Stimulated activated CD8-positive, alpha-beta memory T cell treated with anti-CD3 and anti-CD28 coated beads, Interleukin-2, amount 100 ng/mL, for 48 hours (primary cell): Measurements from ENCODE around the gene PRR7.
"Not testable (repeated sequence)": the region's sequence is repeated elsewhere in the genome, so short reads cannot be mapped to it uniquely, and the experiment has no call there.

Experiments used
- DNase-seq, 2 donors: peaks; one replicate each; pipeline ENCODE4 v3.0.0-alpha.2; 2020; ENCODE audit warnings: low read depth in 2 of 2

The PRR7 gene

DNA sequence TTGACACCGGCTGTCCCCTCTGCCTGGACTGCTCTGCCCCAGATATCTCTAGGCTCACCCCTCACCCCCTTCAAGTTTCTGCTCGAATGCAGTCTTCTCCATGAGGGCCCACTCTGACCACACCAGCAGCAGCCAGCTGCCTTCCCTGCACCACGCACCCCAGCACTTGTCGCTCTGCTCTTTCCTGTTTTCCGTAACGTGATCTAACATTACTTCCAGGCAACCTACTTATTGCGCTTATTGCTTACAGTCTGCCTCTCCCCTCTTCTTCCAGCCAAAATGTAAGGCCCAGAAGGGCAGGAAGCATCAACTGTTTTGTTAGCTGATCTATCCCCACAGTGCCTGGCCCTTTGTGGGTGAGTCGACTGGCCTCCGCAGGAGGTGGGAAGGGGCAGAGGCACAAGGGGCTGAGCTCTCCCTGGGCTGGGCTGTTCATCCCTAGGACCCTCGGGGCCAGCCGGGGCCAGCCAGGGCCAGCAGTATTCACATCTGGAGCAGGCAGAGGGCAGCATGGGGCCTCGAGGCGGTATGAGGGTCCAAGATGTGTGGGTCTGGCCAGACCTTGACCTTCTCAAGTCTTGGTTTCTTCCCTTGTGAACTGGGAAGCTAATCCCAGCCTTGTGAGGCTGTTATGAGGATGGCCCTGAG is 38.4 kb downstream of the PRR7 start:
- DNase-seq: no peak

DNA sequence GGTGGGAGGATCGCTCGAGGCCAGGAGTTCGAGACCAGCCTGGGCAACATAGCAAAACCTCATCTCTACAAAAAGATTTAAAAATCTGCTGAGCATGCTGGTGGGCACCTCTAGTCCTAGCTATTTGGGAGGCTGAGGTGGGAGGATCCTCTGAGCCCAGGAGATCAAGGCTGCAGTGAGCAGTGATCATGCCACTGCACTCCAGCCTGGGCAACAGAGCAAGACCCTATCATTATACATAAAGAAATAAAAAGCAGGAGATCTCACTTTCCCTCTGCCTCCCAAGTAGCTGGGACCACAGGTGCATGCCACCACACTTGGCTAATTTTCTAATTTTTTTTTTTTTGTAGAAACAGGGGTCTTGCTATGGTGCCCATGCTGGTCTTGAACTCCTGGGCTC is 39.1 kb downstream of the PRR7 start:
- DNase-seq: not testable (repeated sequence)

DNA sequence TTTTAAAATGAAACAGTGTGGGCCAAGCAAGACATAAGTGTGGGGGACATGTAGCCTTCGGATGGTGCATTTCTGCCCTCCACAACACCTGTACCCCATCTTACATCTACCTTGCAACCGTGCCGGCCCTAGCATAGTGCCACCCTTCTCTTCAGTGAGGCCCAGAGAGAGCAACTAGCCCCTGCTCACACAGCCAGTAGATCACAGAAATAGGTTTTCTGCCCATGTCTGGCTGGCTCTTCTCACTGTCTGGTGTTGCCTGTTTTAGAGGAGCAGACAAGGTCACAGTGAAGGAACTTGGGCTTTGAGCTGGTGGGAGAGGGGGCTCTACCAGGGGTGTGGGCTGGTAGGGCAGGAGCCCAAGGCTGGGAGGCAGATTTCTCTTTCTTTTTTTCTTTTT is 39.6 kb downstream of the PRR7 start:
- no peak for DNase-seq

DNA sequence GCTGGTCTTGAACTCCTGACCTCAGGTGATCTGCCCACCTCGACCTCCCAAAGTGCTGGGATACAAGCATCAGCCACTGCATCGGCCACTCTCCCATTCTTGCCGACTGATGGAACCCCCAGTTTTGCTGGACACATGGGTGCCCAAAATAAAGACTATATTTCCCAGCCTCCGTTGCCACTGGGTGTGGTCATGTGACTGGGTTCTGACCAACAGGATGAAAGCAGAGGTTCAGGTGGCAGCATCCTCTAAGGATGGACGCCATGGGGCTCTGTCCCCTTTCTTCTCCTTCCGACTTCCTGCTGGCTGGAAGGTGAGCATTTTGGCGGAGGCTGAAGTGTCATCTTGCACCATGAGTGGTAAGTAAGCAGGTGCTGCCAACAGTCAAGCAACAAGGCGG is 40.5 kb downstream of the PRR7 start:
- DNase-seq: no peak

DNA sequence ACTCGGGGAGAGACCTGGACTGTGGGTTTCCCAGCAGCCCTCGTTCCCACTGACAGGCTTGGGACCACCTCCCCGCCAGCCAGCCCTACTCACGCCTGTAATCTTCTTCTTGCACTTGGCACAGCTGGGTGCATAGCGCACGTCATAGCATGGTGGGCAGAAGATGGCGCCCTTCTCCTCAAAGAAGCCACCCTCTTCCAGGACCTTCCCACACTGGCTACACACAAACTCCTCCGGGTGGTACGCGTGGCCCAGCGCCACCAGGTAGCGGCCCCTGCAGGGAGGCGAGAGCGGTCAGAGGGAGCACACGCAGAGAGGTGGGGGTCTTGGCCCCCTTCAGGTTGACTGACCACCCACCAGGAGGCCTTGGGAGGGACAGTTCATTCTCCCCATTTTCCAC is 41.4 kb downstream of the PRR7 start:
- no peak for DNase-seq

DNA sequence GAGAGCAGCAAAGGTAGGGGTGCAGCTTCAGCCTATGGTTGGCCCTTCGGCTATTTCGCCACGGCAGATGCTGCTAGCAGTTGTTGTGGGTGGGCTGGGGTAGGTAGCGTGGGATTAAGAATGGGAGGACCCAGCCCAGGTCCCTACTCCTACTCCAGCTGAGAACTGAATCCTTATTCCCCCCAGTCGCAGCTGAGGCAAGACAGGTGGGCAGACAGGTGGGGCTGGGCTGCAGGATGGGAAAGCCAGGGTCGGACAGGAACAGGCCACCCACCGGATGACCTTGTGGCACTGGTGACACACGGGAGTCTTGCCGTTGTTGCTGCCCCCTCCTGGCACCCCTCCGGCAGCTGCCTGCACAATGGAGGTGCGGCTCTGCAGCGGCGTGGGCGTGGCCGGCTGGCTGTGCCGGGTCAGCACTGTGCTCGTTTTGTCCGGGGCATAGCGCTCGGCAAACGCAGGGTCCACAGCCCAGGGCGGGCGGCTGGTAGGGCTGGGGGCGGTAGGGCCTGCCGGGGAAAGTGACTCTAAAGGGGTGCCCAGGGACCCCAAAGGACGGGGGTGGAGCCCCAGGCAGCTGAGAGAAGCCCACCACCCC is 42.6 kb downstream of the PRR7 start:
- DNase-seq: no peak

DNA sequence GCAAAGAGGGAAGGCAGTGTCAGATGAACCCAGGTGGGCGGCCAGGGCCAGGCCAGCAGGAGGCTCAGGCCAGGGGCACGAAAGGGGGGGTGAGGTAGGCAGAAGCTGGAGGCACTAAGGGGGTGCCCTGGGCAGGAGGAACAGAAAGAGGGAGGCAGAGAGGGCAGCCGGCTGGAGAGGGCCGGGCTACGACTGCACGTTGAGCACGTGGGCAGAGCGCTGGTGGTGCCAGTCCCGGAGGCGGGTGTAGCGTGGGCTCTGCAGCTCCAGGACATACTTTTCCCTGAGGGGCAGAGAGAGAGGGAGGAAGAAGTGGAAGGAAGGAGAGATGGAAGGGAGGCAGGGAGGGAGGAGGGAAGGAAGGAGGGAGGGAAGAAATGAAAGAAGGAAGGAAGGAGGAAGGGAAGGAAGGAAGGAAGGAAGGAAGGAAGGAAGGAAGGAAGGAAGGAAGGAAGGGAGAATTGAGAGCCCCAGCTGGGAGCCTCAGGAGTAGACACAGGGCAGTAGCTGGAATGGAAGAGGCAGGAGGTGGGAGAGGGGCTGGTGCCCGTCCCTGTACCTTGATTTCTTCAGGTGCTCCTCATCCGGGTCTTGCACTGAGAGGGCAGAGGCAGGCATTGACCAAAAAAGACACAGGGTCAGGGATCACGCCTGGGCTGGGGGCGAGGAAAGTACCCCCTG is 43.8 kb downstream of the PRR7 start:
- no peak for DNase-seq

DNA sequence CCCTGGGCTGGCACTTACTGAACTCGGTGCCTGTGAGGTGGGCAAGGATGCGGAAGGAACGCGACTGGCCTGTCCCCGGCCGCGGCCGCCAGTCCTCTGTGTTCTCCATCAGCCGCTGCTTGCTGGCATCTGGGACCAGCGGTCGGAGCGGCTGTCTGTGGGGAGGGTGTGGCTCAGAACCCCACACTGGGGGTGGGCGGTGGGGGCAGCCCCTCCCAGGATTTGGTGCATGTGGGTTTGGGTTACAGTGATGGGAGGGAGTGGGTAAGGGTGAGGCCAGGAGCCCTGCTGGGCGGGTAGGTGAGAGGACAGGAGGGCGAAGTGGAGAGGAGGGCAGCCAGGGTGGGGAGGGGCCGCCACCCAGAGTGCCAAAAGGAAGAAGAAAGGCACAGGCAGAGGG is 44.4 kb downstream of the PRR7 start:
- DNase-seq: no peak

DNA sequence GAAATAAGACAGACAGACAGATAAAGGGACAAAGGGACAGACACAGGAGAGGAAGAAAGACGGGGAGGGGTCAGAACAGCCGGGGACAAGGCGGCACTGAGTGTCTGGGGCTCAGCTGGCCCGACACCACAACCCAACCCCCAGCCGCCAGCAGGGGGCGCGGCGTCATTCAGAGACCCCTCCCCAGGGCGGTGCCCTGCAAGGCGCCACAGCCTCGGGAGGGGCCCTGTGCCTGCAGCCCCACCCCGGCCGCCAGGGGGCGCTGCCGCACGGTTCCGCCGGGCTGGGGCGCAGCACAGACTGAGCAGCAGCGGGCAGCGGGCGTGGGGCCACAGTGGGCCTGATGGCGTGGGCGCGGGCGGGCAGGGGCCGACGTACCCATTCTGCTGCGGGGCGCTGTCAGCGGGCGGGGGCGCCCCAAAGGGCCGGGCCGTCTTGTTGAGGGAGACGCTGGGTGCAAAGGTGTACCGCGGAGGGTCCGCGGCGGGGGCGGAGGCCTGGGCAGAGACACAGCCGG is 44.9 kb downstream of the PRR7 start:
- DNase-seq: peak in 1 of 2 donors; percentile 36

DNA sequence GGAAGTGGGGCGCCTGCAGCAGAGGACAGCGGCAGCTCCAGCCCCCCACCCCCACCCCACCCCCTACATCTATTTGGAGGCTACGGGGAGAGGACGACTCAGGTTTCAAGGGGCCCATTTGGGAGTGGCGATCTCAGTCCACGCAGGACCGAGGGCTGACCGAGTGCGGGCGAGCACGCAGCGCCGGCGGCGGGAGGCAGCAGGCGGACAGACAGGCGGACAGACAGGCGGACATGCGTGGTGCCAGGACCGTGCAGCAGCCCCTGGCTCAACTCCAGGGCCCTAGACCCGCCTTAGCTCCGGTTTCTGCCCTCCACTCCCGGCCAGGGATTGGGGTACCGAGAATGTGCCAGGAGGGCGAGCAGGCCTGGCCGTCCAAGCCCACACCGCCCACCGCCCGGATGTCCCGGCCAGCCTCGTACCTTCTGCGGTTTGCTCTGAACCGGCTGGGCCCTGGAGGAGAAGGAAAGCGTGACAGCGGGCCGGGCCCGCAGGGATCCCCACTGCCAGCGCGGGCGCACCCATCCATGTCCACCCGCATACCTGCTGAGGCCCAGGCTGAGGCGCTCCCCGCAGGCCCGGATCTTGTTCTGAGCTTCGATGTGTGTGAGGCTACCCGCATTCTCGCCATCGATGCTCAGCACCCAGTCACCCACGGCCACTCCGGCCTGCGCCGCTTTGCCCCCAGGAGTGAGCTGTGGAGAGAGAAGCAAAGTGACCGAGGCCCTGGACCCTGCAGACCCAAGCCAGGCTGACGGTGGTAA is 45.6 kb downstream of the PRR7 start:
- no peak for DNase-seq

DNA sequence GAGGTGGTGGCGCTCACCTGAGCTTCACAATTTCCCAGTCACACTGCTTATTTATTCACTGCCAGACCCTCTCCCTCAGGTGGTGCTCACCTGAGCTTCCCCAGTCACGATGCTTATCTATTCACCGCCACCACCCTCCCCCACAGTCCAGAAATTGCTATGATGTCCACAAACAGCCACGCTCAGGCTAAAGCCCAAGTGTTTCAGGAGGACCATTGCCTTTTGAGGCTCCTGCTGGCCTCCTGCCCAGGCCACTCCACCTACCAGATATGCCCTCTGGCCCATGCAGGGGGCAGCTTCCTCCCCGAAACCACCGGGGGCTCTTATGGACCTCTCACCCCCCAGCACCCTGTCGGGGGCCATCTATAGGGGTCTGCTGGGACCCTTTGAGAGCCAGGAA is 46.2 kb downstream of the PRR7 start:
- no peak for DNase-seq

DNA sequence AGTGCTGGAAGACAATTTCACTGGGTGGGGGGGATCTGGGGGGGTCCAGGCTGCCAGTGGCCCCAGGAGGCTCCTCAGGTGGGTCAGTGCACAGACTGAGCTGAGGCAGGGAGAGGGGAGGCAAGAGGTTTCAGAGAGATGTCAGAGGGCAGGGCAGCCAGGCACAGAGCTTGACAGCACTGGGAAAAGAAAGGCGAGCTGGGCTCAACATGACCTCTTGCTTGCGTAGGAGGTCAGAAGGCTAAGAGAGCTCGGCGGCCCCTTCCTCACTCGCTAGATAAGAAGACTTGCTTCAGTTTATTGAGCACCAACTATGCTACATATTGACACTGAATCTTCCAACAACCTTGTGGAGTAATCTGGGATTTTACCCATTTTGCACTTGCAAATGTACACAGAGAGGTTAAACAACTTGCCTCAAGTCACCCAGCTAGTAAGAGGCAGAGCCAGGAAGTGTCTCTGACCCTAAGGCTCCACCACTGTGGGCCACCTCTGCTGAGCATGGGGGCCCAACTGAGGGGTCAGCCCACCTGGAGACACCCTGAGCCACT is 47.3 kb downstream of the PRR7 start:
- DNase-seq: no peak

DNA sequence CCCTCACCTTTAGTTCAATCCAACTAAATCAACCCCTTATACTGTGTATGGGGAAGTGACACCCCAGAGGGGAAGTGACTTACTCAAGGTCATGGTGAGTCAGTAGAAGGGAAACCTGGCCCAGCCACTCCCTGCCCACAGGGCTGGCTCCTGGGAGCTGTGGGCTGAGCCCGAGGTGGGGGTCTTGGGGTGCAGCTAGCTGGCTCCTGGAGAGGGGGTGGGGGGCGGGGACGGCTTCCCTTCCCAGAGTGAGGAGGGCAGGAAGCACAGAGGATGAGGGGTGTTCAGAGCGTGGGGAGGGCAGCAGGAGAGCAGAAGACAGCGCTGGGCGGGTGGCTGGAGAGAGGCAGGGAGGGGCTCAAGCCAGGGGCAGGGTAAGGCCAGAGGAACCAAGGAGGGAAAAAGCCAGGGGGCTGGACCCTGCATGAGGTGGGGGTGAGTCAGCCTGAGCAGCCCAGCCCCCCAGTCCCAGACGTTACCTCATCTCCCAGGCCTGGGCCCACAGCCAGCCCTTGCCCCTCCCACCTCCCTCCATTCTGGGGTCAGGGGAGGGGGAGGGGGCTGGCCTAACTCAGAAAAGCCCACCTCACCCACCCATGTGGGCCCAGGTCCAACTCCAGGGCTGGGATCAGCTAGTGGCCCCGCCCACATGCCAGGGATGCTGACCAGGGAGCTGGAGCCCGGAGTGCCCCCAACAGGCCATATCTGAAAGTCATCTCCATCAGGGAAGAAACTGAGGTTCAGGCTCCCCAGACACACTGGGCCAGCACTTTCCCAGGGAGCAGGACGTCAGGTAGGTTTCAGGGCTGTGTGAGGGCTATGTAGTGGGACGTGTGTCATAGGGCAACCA is 48.0 kb downstream of the PRR7 start:
- no peak for DNase-seq

DNA sequence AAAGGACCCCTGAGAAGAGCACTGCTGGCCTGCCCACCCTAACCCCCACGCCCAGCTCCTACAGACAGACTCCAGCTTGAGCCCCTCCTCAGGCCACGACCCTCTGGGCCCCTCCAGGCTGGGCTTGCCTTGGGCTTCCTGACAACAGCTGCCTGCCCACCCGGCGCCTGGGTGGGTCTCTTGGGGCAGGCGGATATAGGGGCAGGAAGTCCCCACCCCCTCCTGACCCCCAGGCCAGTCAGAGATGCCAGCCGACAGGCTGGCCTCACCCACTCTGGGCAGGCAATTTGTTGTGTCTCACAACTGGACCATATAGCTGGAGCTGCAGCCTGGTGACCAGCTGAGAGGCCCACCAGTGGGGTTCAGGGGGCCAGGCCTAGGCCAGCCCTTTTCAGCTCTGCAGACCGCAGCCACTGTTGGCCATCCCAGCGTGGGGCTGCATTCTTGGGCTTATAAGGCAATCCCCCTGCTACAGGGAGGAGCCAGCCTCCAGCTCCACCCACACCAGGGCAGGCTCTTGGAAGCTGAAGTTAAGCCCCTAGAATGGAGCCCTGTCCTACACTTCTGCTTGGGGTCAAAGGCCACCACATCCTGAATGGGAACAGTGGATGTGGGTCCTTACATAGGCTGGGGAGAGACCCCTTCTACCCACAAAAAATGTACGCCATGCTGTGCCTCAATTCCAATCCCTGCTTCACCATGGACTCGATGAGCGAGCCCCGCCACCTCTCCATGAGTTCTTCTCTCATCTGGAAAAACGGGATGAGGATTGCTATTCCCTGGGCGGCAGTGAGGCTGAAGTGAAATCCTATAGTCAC is 48.8 kb downstream of the PRR7 start:
- DNase-seq: no peak

DNA sequence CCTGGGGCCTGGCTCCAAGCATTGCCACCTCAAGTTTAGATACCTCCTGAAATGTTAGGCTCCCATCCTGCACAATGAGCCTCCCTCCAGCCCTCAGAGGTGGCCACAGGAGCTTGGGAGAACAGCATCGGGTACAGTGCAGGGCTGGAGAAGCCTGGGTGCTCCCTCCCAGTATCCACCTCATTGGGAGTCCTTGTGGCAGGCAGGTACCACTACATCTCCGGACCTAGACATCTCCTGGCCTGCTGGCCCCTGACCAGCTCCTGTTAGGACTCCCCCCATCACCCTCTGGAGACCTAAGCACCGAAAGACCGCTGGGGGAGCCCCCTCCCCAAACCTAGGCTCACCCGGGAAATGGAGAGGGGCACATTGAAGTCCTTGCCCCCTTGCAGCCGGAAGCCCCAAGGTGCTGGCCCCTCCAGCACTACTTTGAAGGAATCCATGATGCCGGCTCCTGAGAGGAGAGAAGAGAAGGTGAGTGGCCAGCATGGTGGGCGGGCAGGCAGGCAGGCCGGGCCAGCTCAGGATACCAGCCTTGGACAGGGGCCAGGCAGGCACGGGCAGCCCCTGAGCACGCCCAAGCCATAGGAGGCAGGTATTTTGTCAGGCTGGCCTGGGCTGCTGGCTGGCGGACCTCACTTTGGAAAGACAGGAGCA is 49.6 kb downstream of the PRR7 start:
- no peak for DNase-seq

DNA sequence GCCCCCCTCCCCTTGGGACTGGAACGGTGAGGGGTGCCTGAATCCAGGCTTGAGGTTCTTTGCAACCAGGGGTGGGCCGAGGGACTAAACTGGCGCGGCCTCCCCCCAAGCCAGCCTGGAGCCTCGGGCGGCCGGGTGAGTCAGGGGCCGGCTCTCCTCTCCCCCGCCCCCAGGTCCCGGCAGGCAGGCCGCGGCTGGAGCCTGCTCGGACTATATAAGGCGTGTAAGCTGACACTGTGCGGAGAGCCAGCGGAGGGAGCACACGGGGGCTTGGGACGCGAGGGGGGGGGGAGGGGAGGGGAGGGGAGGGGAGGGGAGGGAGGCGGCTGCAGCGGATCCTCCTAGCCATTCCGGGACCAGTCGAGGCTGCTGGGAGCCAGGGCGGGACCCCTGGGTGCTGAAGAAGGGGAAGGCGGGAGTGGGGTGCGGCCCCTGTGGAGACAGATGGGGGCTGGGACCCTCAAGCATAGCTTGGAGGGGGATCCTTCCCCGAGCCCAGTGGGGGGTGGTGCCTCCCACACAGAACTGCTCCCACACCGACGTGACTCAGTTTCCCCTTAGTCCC is 50.2 kb downstream of the PRR7 start:
- peak in 1 of 2 donors; percentile 33 for DNase-seq

DNA sequence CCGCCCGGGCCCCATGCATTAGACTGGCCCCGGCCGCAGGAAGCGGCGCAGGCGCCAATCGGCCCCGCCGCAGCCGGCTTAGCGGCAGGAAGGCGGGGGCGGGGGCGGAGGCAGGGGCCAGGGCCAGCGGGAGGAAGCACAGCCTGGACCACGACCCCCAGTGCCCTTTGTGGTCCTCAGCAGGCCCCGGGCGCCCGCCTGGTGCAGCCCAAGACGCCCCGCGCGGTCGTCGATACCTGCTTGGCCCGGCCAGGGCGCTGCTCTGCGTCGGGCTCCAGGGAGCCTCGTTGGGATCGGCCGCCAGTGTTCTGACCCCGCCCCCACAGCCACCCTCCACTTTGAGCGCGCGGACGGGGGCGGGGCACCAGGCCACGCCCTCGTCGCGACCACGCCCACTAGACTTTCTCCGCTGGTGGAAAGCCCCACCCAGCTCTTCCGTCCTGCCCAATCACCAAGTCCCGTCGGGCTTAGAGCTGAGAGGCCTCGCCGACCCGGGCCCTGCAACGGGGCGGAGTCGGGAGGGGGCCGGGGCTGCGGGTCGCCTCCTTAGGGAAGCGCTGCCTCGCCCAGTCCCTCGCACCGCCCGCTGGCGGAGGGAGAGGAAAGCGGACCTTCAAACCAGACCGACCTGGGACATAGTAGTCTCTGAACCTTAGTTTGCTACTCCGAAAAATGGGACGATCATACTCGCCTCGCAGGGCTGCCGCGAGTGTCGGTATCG is 50.8 kb downstream of the PRR7 start, which contains the start of gene PDLIM7:
Gene PDLIM7, minus strand, starts transcription at position 313 of the 721 bp plus-strand sequence. CDS start 1,092 bp downstream, outside the sequence.
- DNase-seq: peak; percentile 93 to 94

DNA sequence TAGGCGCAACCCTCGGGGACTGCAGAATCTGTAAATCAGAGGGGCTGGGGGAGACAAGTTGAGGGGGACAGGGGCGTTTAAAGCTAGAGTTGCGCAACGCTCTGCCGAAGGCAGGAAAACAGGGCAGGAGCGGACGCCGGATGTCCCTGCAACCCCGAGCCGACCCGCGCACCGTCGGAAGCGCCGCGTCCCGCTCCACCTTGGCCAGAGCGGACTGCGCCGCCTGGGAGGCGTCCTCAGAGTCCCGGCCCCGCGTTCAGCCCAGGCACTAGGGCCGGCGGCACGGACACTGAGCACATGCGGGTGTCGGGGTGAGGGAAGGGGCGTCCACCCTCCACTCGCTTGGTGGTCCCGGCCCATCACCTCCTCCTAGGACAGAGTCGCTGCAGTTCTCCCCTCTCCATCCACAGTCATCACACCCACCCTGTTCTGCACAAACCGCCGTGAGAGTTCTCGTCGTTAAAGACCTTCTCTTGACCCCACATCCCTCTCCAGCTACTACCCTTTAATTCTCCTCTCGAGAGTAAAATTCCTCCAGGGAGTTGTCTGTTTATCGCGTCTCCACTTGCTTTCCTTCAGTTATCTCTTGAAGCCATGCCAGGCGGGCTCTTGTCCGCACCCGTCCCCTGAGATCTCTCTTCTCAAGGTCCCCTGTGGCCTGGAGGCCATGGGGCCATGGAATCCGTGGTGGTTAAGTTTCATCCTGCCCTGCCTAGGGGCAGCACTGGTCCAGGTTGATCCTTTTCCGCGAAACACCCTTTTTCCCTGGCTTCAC is 51.6 kb downstream of the PRR7 start:
- DNase-seq: peak in 1 of 2 donors; percentile 33
